H1 (cell line): Measurements from ENCODE around the gene OAT. TPM values are rescaled to one million over a fixed set of nuclear protein-coding genes. Genes with fewer than 3 reads are reported as not detected.

Source experiments
- CTCF ChIA-PET: fragments of 300-600 bp; sonication (Branson Sonifier 250); formaldehyde crosslinking; loops from one replicate; lab custom pipeline; 2021; ENCODE audit not compliant: partially characterized antibody; lab: Charles Lee
- POLR2A ChIA-PET: fragments of 300-600 bp; sonication (Branson Sonifier 250); formaldehyde crosslinking; loops from one replicate; lab custom pipeline; 2021; ENCODE audit warnings: inconsistent platforms; ENCODE audit not compliant: partially characterized antibody; lab: Charles Lee
- DNase-seq, 2 experiments: peaks; one replicate each; pipeline versions ENCODE4 v3.0.0 to v3.0.0-alpha.2; 2010 to 2022; ENCODE audit warnings: low spot score in 2 of 2, low read depth in 1 of 2, mixed read lengths in 1 of 2
- FAIRE-seq: peaks from 2 replicates; lab custom pipeline; 2011; peaks lifted over from hg19 to GRCh38; lab: Jason Lieb, UNC
- H2AFZ ChIP-seq: 2 replicates; pipeline ENCODE4 v1.8.1; 2012; ENCODE audit warnings: low read length, inconsistent platforms
- H2AK5ac ChIP-seq: 2 replicates; pipeline ENCODE4 v1.6.1; 2013; ENCODE audit warnings: low read depth, low read length
- H2BK120ac ChIP-seq: replicated peaks from 2 replicates; pipeline ENCODE3; 2013; ENCODE audit warnings: low read depth, low read length, inconsistent platforms
- H2BK12ac ChIP-seq: 2 replicates; pipeline ENCODE4 v1.6.1; 2013; ENCODE audit warnings: low read depth, low read length
- H2BK15ac ChIP-seq: 2 replicates; pipeline ENCODE4 v1.6.1; 2013; ENCODE audit warnings: low read length
- H2BK20ac ChIP-seq: 2 replicates; pipeline ENCODE4 v1.6.1; 2013; ENCODE audit warnings: low read length
- H2BK5ac ChIP-seq: 2 replicates; pipeline ENCODE4 v1.6.1; 2013; ENCODE audit warnings: low read depth, low read length
- H3K14ac ChIP-seq: 2 replicates; pipeline ENCODE4 v1.6.1; 2013; ENCODE audit warnings: inconsistent platforms; ENCODE audit not compliant: insufficient read length
- H3K18ac ChIP-seq: 2 replicates; pipeline ENCODE4 v1.6.1; 2013; ENCODE audit warnings: low read length; ENCODE audit errors: extremely low read depth
- H3K23ac ChIP-seq: 2 replicates; pipeline ENCODE4 v1.6.1; 2013; ENCODE audit warnings: inconsistent platforms; ENCODE audit not compliant: insufficient read length
- H3K23me2 ChIP-seq: 2 replicates; pipeline ENCODE4 v1.6.1; 2013; ENCODE audit warnings: low read depth, low read length
- H3K27ac ChIP-seq: 2 replicates; pipeline ENCODE4 v1.6.1; 2011; ENCODE audit warnings: low read depth, low read length, inconsistent platforms
- H3K27me3 ChIP-seq, 4 experiments: replicated peaks in 1 of 4; 1 replicate in 1 of 4; 2 replicates in 3 of 4; pipeline versions ENCODE4 v1.6.1 to v1.8.1; 2011 to 2013; ENCODE audit warnings: low read length in 3 of 4, mild to moderate bottlenecking in 3 of 4, inconsistent platforms in 2 of 4, mixed read lengths in 2 of 4, moderate library complexity in 1 of 4; ENCODE audit not compliant: control insufficient read depth in 3 of 4, insufficient read depth in 3 of 4; ENCODE audit errors: extremely low read depth in 1 of 4
- H3K36me3 ChIP-seq, 4 experiments: 2 replicates each; pipeline versions ENCODE4 v1.6.1 to v1.8.1; 2011 to 2013; ENCODE audit warnings: mild to moderate bottlenecking in 4 of 4, low read length in 3 of 4, moderate library complexity in 2 of 4, control low read depth in 1 of 4, inconsistent platforms in 1 of 4; ENCODE audit not compliant: insufficient read depth in 4 of 4, control insufficient read depth in 2 of 4
- H3K4ac ChIP-seq: replicated peaks from 2 replicates; pipeline ENCODE3; 2013; ENCODE audit warnings: low read length, low read depth, mixed read lengths, inconsistent platforms; ENCODE audit not compliant: insufficient read length
- H3K4me1 ChIP-seq, 4 experiments: replicated peaks in 1 of 4; 1 replicate in 1 of 4; 2 replicates in 3 of 4; pipeline versions ENCODE4 v1.6.1 to v1.8.1; 2011 to 2013; ENCODE audit warnings: low read length in 3 of 4, inconsistent platforms in 2 of 4, mixed read lengths in 1 of 4; ENCODE audit not compliant: insufficient read depth in 4 of 4, control insufficient read depth in 3 of 4
- H3K4me2 ChIP-seq, 2 experiments: 2 replicates each; pipeline versions ENCODE4 v1.6.1 to v1.8.1; 2011 to 2013; ENCODE audit warnings: low read depth in 2 of 2, low read length in 2 of 2, control low read depth in 1 of 2, inconsistent platforms in 1 of 2, mild to moderate bottlenecking in 1 of 2; ENCODE audit not compliant: insufficient read depth in 1 of 2
- H3K4me3 ChIP-seq, 4 experiments: fragments of 200-600, 300-600 bp in 1 of 4; sonication (generic), shearing (Covaris generic), sonication (Bioruptor Twin) in 1 of 4; 2 replicates each; pipeline versions ENCODE4 v1.5.1 to v1.8.1; 2011 to 2016; ENCODE audit warnings: low read length in 4 of 4, low read depth in 3 of 4, control low read depth in 2 of 4, inconsistent platforms in 2 of 4, mild to moderate bottlenecking in 2 of 4, mixed read lengths in 1 of 4, moderate library complexity in 1 of 4; ENCODE audit not compliant: insufficient read depth in 2 of 4; ENCODE audit errors: extremely low read depth in 1 of 4
- H3K56ac ChIP-seq: replicated peaks from 2 replicates; pipeline ENCODE3; 2013; ENCODE audit warnings: low read depth, mild to moderate bottlenecking, mixed read lengths, low read length, inconsistent platforms; ENCODE audit not compliant: insufficient read length
- H3K79me1 ChIP-seq: 2 replicates; pipeline ENCODE4 v1.6.1; 2013; ENCODE audit warnings: low read depth, low read length, control low read depth
- H3K79me2 ChIP-seq, 2 experiments: 2 replicates each; pipeline versions ENCODE4 v1.6.1 to v1.8.1; 2012 to 2013; ENCODE audit warnings: low read length in 2 of 2, mild to moderate bottlenecking in 2 of 2, inconsistent platforms in 1 of 2; ENCODE audit not compliant: insufficient read depth in 2 of 2, control insufficient read depth in 1 of 2
- H3K9ac ChIP-seq, 4 experiments: replicated peaks in 1 of 4; 1 replicate in 1 of 4; 2 replicates in 3 of 4; pipeline versions ENCODE4 v1.6.1 to v1.8.1; 2011 to 2013; ENCODE audit warnings: low read depth in 3 of 4, low read length in 3 of 4, control low read depth in 2 of 4, mild to moderate bottlenecking in 2 of 4, moderate library complexity in 2 of 4, inconsistent platforms in 1 of 4; ENCODE audit errors: extremely low read depth in 1 of 4
- H3K9me3 ChIP-seq, 2 experiments: 2 replicates each; pipeline versions ENCODE4 v1.6.1 to v1.8.1; 2012 to 2013; ENCODE audit warnings: mild to moderate bottlenecking in 2 of 2, moderate library complexity in 2 of 2, control low read depth in 1 of 2, inconsistent platforms in 1 of 2, low read depth in 1 of 2, low read length in 1 of 2, mixed read lengths in 1 of 2; ENCODE audit not compliant: insufficient read depth in 2 of 2
- H4K20me1 ChIP-seq, 2 experiments: replicated peaks in 1 of 2; 2 replicates each; pipeline versions ENCODE3 to v1.8.1; 2011 to 2013; ENCODE audit warnings: inconsistent platforms in 2 of 2, low read length in 2 of 2, mild to moderate bottlenecking in 1 of 2; ENCODE audit not compliant: insufficient read depth in 2 of 2, control insufficient read depth in 1 of 2
- H4K5ac ChIP-seq: 2 replicates; pipeline ENCODE4 v1.6.1; 2013; ENCODE audit warnings: low read length, low read depth, mixed read lengths, inconsistent platforms; ENCODE audit not compliant: insufficient read length
- H4K8ac ChIP-seq: 2 replicates; pipeline ENCODE4 v1.8.0; 2013; ENCODE audit warnings: mild to moderate bottlenecking, moderate library complexity, low read length, inconsistent platforms; ENCODE audit not compliant: insufficient read depth; ENCODE audit errors: extremely low read depth
- H4K91ac ChIP-seq: replicated peaks from 2 replicates; pipeline ENCODE3; 2013; ENCODE audit warnings: low read length, mixed read lengths, inconsistent platforms; ENCODE audit not compliant: insufficient read length
- ATF3 ChIP-seq: IDR thresholded peaks from 2 replicates; pipeline ENCODE4 v1.6.1; 2011; ENCODE audit warnings: low read depth, mild to moderate bottlenecking, low read length; ENCODE audit not compliant: insufficient read depth
- BCL11A ChIP-seq, 2 experiments: IDR thresholded peaks; one replicate each; pipeline ENCODE4 v1.6.1; 2011; ENCODE audit warnings: low read depth in 2 of 2, low read length in 2 of 2, mild to moderate bottlenecking in 2 of 2
- CHD1 ChIP-seq: IDR thresholded peaks from 2 replicates; pipeline ENCODE4 v1.6.1; 2012; ENCODE audit warnings: low read depth, low read length, improper control_type of control experiment
- CREB1 ChIP-seq: IDR thresholded peaks from 2 replicates; pipeline ENCODE4 v1.6.1; 2012; ENCODE audit warnings: inconsistent platforms
- EGR1 ChIP-seq: IDR thresholded peaks from 2 replicates; pipeline ENCODE4 v1.6.1; 2011; ENCODE audit warnings: low read depth, low read length, borderline replicate concordance
- GTF2F1 ChIP-seq: IDR thresholded peaks from 2 replicates; pipeline ENCODE4 v1.6.1; 2012; ENCODE audit warnings: low read depth, low read length, improper control_type of control experiment, borderline replicate concordance
- KDM5A ChIP-seq: fragments of 200-600 bp; IDR thresholded peaks from 2 replicates; pipeline ENCODE4 v1.7.1; 2012; ENCODE audit warnings: mild to moderate bottlenecking, low read length, inconsistent platforms, mixed read lengths
- MAX ChIP-seq: IDR thresholded peaks from 2 replicates; pipeline ENCODE4 v1.6.1; 2012; ENCODE audit warnings: inconsistent platforms
- PHF8 ChIP-seq: fragments of 200-600 bp; sonication (generic); conservative IDR thresholded peaks from 2 replicates; pipeline ENCODE4 v1.7.1; 2012; ENCODE audit warnings: low read depth, mild to moderate bottlenecking, inconsistent platforms, low read length, moderate library complexity
- SP1 ChIP-seq: IDR thresholded peaks from 2 replicates; pipeline ENCODE4 v1.6.1; 2011; ENCODE audit warnings: low read depth, low read length
- TEAD4 ChIP-seq: IDR thresholded peaks from 2 replicates; pipeline ENCODE4 v1.6.1; 2012; ENCODE audit warnings: low read depth, low read length, inconsistent platforms, mixed read lengths
- WGBS, 2 experiments: shearing (Covaris generic) in 1 of 2; methylation state at CpG; one replicate each; pipeline versions ENCODE4 v1.1.6 to v1.1.7; 2013 to 2015; ENCODE audit warnings: low lambda C conversion rate in 2 of 2, mixed read lengths in 2 of 2, inconsistent platforms in 1 of 2, low coverage in 1 of 2, missing lambda C conversion rate in 1 of 2; ENCODE audit not compliant: insufficient replicate concordance in 2 of 2, insufficient coverage in 1 of 2, insufficient read length in 1 of 2; ENCODE audit errors: extremely low coverage in 1 of 2, missing lambda C conversion rate in 1 of 2; 5-methylcytosine and 5-hydroxymethylcytosine counted together
- polyA plus RNA-seq, 7 experiments: library from polyadenylated mRNA; depleted of rRNA in 3 of 7; stranded (reverse) in 5 of 7; unstranded in 2 of 7; fragments of >200 nt in 5 of 7; fragments of 200-250 nt in 2 of 7; gene quantifications; 1 replicate in 5 of 7; 2 replicates in 1 of 7; 4 replicates in 1 of 7; pipeline versions ENCODE4 v1.2.1 to v1.2.3, GENCODE V29; 2011 to 2013; ENCODE audit warnings: missing spikeins in 2 of 7, mixed read lengths in 2 of 7
- total RNA-seq: library from RNA; stranded (reverse); fragmentation: NEBNext Ultra II Directional; extraction: Animal tissue kit (Norgen Biotek cat#: 25700); gene quantifications from 2 replicates; pipeline ENCODE4 v1.2.1, GENCODE V29; 2021
- TF ChIP-seq, protein P1 (sequence below): IDR thresholded peaks from 2 replicates; pipeline ENCODE4 v1.6.1; 2011; ENCODE audit warnings: low read length, improper control_type of control experiment

Gene OAT
- total and polyA plus RNA-seq, 2 of the 8 experiments (the other 6 are each of a cell fraction or from before 2014, with no cell fraction given), result 67.8 to 121 TPM

GRCh38 chr10:124420254-124420653 is 1.5 kb upstream of the OAT start:
- no peak overlapping the region for H3K4ac ChIP-seq
- POLR2A ChIA-PET, result interaction anchor here (4.7 kb wide), 1 partner anchor 29 kb away, joined by 43 read pairs; the partner anchor contains the start of gene NKX1-2

More at GRCh38 chr10:124420254-124420653, 1.5 kb upstream of the OAT start:
- DNase-seq (no peak), FAIRE-seq (no peak)
- Histone ChIP-seq H2BK15ac (0 out of 2 replicates have a peak overlapping the region, but pooled peaks have one; percentile 61), H3K23ac (no peak overlapping the region), H3K4me3 (no peak overlapping the region), H3K18ac (no peak overlapping the region), H3K9me3 (no peaks in the 10 kb centered on the region), H2BK12ac (peak overlapping the region; percentile 87), H3K36me3 (no peaks in the 10 kb centered on the region), H3K14ac (no peak overlapping the region), H3K27me3 (peaks cover 0 to 2% (median 0%) of the 10 kb centered on the region in 4 experiments; a peak in 1 of 7 replicates), H4K20me1 (peaks cover 0 to 5% of the 10 kb centered on the region in 2 experiments), H2BK20ac (0 out of 2 replicates have a peak overlapping the region, but pooled peaks have one; percentile 32), H4K91ac (no peak overlapping the region), H2AFZ (no peak overlapping the region), H3K56ac (no peak overlapping the region), H3K79me2 (peaks cover 0 to 24% of the 10 kb centered on the region in 2 experiments; a peak in 3 of 4 replicates), H3K79me1 (no peaks in the 10 kb centered on the region), H3K4me1 (peaks cover 2 to 5% (median 4%) of the 10 kb centered on the region in 4 experiments; a peak in 5 of 7 replicates), H2AK5ac (0 out of 2 replicates have a peak overlapping the region, but pooled peaks have one; percentile 70), H3K23me2 (peaks cover 7% of the 10 kb centered on the region; the same call in 1 of the 2 replicates), H3K27ac (no peak overlapping the region), H4K8ac (no peak overlapping the region), H2BK5ac (no peak overlapping the region), H3K9ac (no peak overlapping the region), H4K5ac (no peak overlapping the region), H3K4me2 (no peak overlapping the region), H2BK120ac (no peak overlapping the region)
- TF ChIP-seq KDM5A (no peak), MAX (no peak), EGR1 (no peak), ATF3 (no peak), TEAD4 (no peak), BCL11A (IDR thresholded peaks at IDR 0.05; ENCODE audit: low read depth in 2 of 2, low read length in 2 of 2) (no peak), CHD1 (no peak), SP1 (no peak), GTF2F1 (no peak), CREB1 (no peak), PHF8 (no peak)
- TF ChIP-seq, protein P1, sequence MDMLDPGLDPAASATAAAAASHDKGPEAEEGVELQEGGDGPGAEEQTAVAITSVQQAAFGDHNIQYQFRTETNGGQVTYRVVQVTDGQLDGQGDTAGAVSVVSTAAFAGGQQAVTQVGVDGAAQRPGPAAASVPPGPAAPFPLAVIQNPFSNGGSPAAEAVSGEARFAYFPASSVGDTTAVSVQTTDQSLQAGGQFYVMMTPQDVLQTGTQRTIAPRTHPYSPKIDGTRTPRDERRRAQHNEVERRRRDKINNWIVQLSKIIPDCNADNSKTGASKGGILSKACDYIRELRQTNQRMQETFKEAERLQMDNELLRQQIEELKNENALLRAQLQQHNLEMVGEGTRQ, result no peak
- CTCF ChIA-PET, result interaction anchor here (0.8 to 2.7 kb wide), 8 partner anchors 11 to 406 kb away, joined by 3 to 9 read pairs (median 4); no protein-coding TSS in a partner anchor
- WGBS, 2 experiments, result 80% methylated on average over 1 of the region's 1 CpG; no CpG with 5 or more reads in 1 of the 2 experiments
